MM.1S (cell line): ENCODE data around the gene MVB12B.

Experiments used
- DNase-seq: peaks from one replicate; pipeline ENCODE4 v3.0.0-alpha.2; 2015
- H2AFZ ChIP-seq: fragments of 300-600 bp; sonication (generic); 2 replicates; pipeline ENCODE4 v1.6.0; 2016; ENCODE audit warnings: antibody characterized with exemption, low read length
- H3F3A ChIP-seq: fragments of 300-600 bp; sonication (generic); 2 replicates; pipeline ENCODE4 v1.6.1; 2016; ENCODE audit warnings: mild to moderate bottlenecking, antibody characterized with exemption, low read length, moderate library complexity, mixed read lengths; ENCODE audit not compliant: insufficient read depth
- H3K27ac ChIP-seq: fragments of 300-600 bp; sonication (generic); 2 replicates; pipeline ENCODE4 v1.5.1; 2016; ENCODE audit warnings: mild to moderate bottlenecking, low read length
- H3K27me3 ChIP-seq: fragments of 300-600 bp; sonication (generic); replicated peaks from 2 replicates; pipeline ENCODE4 v1.6.0; 2016; ENCODE audit warnings: low read length; ENCODE audit not compliant: insufficient read depth
- H3K36me3 ChIP-seq: fragments of 300-600 bp; sonication (generic); replicated peaks from 2 replicates; pipeline ENCODE4 v1.6.1; 2016; ENCODE audit warnings: mild to moderate bottlenecking, low read length, mixed read lengths; ENCODE audit not compliant: insufficient read depth
- H3K4me1 ChIP-seq: fragments of 300-600 bp; sonication (generic); 2 replicates; pipeline ENCODE4 v1.6.1; 2016; ENCODE audit warnings: low read length, mixed read lengths
- H3K4me2 ChIP-seq: fragments of 300-600 bp; sonication (generic); 2 replicates; pipeline ENCODE4 v1.6.0; 2016; ENCODE audit warnings: low read depth, low read length
- H3K4me3 ChIP-seq: fragments of 300-600 bp; sonication (generic); 2 replicates; pipeline ENCODE4 v1.5.1; 2016; ENCODE audit warnings: low read length, mixed read lengths
- H3K79me2 ChIP-seq: fragments of 300-600 bp; sonication (generic); 2 replicates; pipeline ENCODE4 v1.6.1; 2016; ENCODE audit warnings: mixed run types, low read length, mixed read lengths
- H3K9ac ChIP-seq: fragments of 300-600 bp; sonication (generic); 2 replicates; pipeline ENCODE4 v1.6.1; 2016; ENCODE audit warnings: low read length, mixed read lengths
- H3K9me2 ChIP-seq: fragments of 300-600 bp; sonication (generic); replicated peaks from 2 replicates; pipeline ENCODE4 v1.6.1; 2016; ENCODE audit warnings: mild to moderate bottlenecking, low read length, mixed read lengths; ENCODE audit not compliant: insufficient read depth
- H3K9me3 ChIP-seq: fragments of 300-600 bp; sonication (generic); replicated peaks from 2 replicates; pipeline ENCODE4 v1.6.1; 2016; ENCODE audit warnings: mild to moderate bottlenecking, low read length, mixed read lengths; ENCODE audit not compliant: insufficient read depth
- H4K20me1 ChIP-seq: fragments of 300-600 bp; sonication (generic); 2 replicates; pipeline ENCODE4 v1.6.1; 2016; ENCODE audit warnings: mild to moderate bottlenecking, low read length, moderate library complexity, mixed read lengths; ENCODE audit not compliant: insufficient read depth
- EZH2 ChIP-seq: fragments of 300-600 bp; sonication (generic); optimal IDR thresholded peaks from 2 replicates; pipeline ENCODE3; 2017; ENCODE audit warnings: low read depth, mild to moderate bottlenecking, antibody characterized with exemption, low read length, mixed read lengths
- EZH2phosphoT487 ChIP-seq: fragments of 300-600 bp; sonication (generic); IDR thresholded peaks from 2 replicates; pipeline ENCODE4 v1.6.1; 2018; ENCODE audit warnings: antibody characterized with exemption, low read length
- TF ChIP-seq, protein P1 (sequence below): fragments of 300-600 bp; sonication (generic); IDR thresholded peaks from 2 replicates; pipeline ENCODE4 v1.5.1; 2016; ENCODE audit warnings: antibody characterized with exemption, low read length, mixed read lengths

The MVB12B gene

GRCh38 chr9:126514037-126514821 lies 187.6 kb downstream of the MVB12B start:
- Histone ChIP-seq H3K9me3 (no peaks in the 10 kb centered on the region), H3F3A (peaks cover 14% of the 10 kb centered on the region), H3K4me2 (no peak overlapping the region), H3K9ac (no peak overlapping the region), H3K4me1 (peaks cover 14% of the 10 kb centered on the region), H4K20me1 (peaks cover 4% of the 10 kb centered on the region; the same call in 1 of the 2 replicates), H3K36me3 (no peaks in the 10 kb centered on the region), H2AFZ (no peak overlapping the region), H3K79me2 (no peaks in the 10 kb centered on the region), H3K27me3 (peaks cover 84% of the 10 kb centered on the region), H3K27ac (no peak overlapping the region), H3K4me3 (no peak overlapping the region), H3K9me2 (no peaks in the 10 kb centered on the region)
- TF ChIP-seq EZH2phosphoT487, result no peak
- TF ChIP-seq EZH2, result no peak
- TF ChIP-seq, protein P1, sequence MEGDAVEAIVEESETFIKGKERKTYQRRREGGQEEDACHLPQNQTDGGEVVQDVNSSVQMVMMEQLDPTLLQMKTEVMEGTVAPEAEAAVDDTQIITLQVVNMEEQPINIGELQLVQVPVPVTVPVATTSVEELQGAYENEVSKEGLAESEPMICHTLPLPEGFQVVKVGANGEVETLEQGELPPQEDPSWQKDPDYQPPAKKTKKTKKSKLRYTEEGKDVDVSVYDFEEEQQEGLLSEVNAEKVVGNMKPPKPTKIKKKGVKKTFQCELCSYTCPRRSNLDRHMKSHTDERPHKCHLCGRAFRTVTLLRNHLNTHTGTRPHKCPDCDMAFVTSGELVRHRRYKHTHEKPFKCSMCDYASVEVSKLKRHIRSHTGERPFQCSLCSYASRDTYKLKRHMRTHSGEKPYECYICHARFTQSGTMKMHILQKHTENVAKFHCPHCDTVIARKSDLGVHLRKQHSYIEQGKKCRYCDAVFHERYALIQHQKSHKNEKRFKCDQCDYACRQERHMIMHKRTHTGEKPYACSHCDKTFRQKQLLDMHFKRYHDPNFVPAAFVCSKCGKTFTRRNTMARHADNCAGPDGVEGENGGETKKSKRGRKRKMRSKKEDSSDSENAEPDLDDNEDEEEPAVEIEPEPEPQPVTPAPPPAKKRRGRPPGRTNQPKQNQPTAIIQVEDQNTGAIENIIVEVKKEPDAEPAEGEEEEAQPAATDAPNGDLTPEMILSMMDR, result no peak; the same call in 1 of the 2 replicates
- DNase-seq, result no peak

DNA sequence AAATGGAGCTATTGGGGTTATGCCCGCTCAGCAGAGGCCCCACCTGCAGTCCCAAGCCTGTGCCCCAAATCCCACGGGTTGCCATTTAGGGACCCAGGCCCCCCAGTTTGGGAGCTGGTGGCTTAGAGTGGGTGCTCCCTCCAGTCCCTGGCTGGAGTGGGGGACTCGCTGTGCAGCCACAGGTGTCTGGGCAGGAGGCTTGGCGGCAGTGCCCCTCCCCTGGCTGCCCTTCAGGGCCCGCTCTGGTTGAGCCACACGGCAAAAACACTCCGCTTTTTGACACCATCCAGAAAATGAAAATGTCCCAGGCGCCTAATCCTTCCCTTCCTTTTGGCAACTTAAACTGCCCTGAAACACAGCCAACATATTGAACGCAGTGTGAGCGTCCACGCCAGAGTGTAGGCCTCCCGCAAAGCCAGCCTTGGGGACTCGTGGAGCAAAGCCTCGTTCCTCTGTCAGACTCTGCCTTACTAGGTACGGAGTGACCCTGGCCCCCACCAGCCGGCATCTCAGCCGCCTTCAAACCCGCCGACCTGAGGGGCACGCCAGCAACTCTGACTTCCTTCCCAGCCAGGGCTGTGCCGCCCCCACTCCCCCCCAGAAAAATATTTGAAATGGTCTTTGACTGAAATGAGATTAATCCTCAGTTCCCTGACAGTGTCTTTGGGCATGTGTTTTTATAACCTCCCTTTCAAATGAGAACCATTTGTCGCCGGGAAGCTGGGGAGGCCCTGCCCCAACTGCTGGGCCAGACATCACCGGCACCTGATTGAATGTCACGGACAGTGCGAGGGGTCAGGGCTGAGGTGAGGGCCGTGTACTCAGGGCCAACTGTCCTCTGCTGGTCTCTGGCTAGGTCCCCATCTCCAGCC lies 188.6 kb downstream of the MVB12B start:
- peaks cover 14% of the 10 kb centered on the region for H3K4me1 ChIP-seq
- TF ChIP-seq, protein P1, result no peak
- TF ChIP-seq EZH2 (no peak), EZH2phosphoT487 (no peak)
- no peaks in the 10 kb centered on the region for H3K79me2 ChIP-seq
- H3K27me3 ChIP-seq, result peaks cover 85% of the 10 kb centered on the region
- no peak overlapping the region for H3K4me2 ChIP-seq
- H3K9me3 ChIP-seq, result no peaks in the 10 kb centered on the region
- H2AFZ ChIP-seq, result no peak overlapping the region
- no peak overlapping the region for H3K27ac ChIP-seq
- no peak for DNase-seq
- no peaks in the 10 kb centered on the region for H3K36me3 ChIP-seq
- H3K9me2 ChIP-seq, result no peaks in the 10 kb centered on the region
- H3K9ac ChIP-seq, result no peak overlapping the region
- H4K20me1 ChIP-seq, result peaks cover 4% of the 10 kb centered on the region; the same call in 1 of the 2 replicates
- peaks cover 14% of the 10 kb centered on the region for H3F3A ChIP-seq
- H3K4me3 ChIP-seq, result no peak overlapping the region

GRCh38 chr9:126515873-126516505 lies 189.4 kb downstream of the MVB12B start:
- Histone ChIP-seq H3K9me3 (no peaks in the 10 kb centered on the region), H3K4me2 (no peak overlapping the region), H3K27me3 (peaks cover 85% of the 10 kb centered on the region), H3K27ac (no peak overlapping the region), H3K4me1 (peaks cover 14% of the 10 kb centered on the region), H3K9me2 (no peaks in the 10 kb centered on the region), H3K4me3 (no peak overlapping the region), H4K20me1 (peaks cover 4% of the 10 kb centered on the region; the same call in 1 of the 2 replicates), H3K9ac (no peak overlapping the region), H3K79me2 (no peaks in the 10 kb centered on the region), H2AFZ (no peak overlapping the region), H3K36me3 (no peaks in the 10 kb centered on the region), H3F3A (peaks cover 14% of the 10 kb centered on the region)
- no peak for TF ChIP-seq EZH2
- TF ChIP-seq EZH2phosphoT487, result no peak
- TF ChIP-seq, protein P1, result no peak
- no peak for DNase-seq
